SK-N-SH (cell line): Measurements from ENCODE around the gene CHST11.

Experiments
- EP300 ChIP-seq, 2 experiments: IDR thresholded peaks; 2 replicates each; pipeline versions ENCODE4 v1.4.0 to v1.6.1; 2012; ENCODE audit warnings: borderline replicate concordance in 1 of 2, low read depth in 1 of 2, low read length in 1 of 2
- EZH2phosphoT487 ChIP-seq: fragments of 200-600 bp; sonication (generic); IDR thresholded peaks from 2 replicates; pipeline ENCODE4 v1.6.1; 2017; ENCODE audit warnings: low read depth, mixed run types, mild to moderate bottlenecking, antibody characterized with exemption, moderate library complexity, borderline replicate concordance
- FOSL2 ChIP-seq: IDR thresholded peaks from 2 replicates; pipeline ENCODE4 v1.4.0; 2012; ENCODE audit warnings: low read depth, mild to moderate bottlenecking, moderate library complexity, borderline replicate concordance
- JUND ChIP-seq: IDR thresholded peaks from 2 replicates; pipeline ENCODE4 v1.4.0; 2012
- MAX ChIP-seq: IDR thresholded peaks from 2 replicates; pipeline ENCODE4 v1.4.0; 2012; ENCODE audit warnings: low read depth
- MEF2A ChIP-seq: IDR thresholded peaks from 2 replicates; pipeline ENCODE4 v1.4.0; 2012; ENCODE audit warnings: low read depth, borderline replicate concordance
- PBX3 ChIP-seq: IDR thresholded peaks from 2 replicates; pipeline ENCODE4; 2012
- POLR2AphosphoS5 ChIP-seq: IDR thresholded peaks from 2 replicates; pipeline ENCODE4 v1.6.1; 2012; ENCODE audit warnings: low read depth, low read length
- RAD21 ChIP-seq: IDR thresholded peaks from 2 replicates; pipeline ENCODE4 v1.6.1; 2012; ENCODE audit warnings: mild to moderate bottlenecking, low read length
- SMC3 ChIP-seq: IDR thresholded peaks from 2 replicates; pipeline ENCODE4 v1.6.1; 2012; ENCODE audit warnings: low read depth, low read length, improper control_type of control experiment
- TEAD4 ChIP-seq: IDR thresholded peaks from 2 replicates; pipeline ENCODE4 v1.4.0; 2012; ENCODE audit warnings: mild to moderate bottlenecking, borderline replicate concordance; ENCODE audit not compliant: insufficient read depth
- YY1 ChIP-seq: IDR thresholded peaks from 2 replicates; pipeline ENCODE4 v1.4.0; 2012; ENCODE audit warnings: low read depth, mild to moderate bottlenecking
- TF ChIP-seq, protein P1 (sequence below): fragments of 200-600 bp; sonication (generic); IDR thresholded peaks from 2 replicates; pipeline ENCODE4 v1.6.1; 2017; ENCODE audit warnings: antibody characterized with exemption, mild to moderate bottlenecking, moderate library complexity
- TF ChIP-seq, protein P2 (sequence below): fragments of 150-350 bp; IDR thresholded peaks from 2 replicates; pipeline ENCODE4 v1.6.1; 2017; ENCODE audit warnings: antibody characterized with exemption, low read length, low read depth, borderline replicate concordance

GRCh38 chr12:104622928-104623327 is 166.2 kb downstream of the CHST11 start:
- TF ChIP-seq SMC3: no peak
- no peak for TF ChIP-seq PBX3
- TF ChIP-seq, protein P1, sequence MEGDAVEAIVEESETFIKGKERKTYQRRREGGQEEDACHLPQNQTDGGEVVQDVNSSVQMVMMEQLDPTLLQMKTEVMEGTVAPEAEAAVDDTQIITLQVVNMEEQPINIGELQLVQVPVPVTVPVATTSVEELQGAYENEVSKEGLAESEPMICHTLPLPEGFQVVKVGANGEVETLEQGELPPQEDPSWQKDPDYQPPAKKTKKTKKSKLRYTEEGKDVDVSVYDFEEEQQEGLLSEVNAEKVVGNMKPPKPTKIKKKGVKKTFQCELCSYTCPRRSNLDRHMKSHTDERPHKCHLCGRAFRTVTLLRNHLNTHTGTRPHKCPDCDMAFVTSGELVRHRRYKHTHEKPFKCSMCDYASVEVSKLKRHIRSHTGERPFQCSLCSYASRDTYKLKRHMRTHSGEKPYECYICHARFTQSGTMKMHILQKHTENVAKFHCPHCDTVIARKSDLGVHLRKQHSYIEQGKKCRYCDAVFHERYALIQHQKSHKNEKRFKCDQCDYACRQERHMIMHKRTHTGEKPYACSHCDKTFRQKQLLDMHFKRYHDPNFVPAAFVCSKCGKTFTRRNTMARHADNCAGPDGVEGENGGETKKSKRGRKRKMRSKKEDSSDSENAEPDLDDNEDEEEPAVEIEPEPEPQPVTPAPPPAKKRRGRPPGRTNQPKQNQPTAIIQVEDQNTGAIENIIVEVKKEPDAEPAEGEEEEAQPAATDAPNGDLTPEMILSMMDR: no peak
- TF ChIP-seq, protein P2, sequence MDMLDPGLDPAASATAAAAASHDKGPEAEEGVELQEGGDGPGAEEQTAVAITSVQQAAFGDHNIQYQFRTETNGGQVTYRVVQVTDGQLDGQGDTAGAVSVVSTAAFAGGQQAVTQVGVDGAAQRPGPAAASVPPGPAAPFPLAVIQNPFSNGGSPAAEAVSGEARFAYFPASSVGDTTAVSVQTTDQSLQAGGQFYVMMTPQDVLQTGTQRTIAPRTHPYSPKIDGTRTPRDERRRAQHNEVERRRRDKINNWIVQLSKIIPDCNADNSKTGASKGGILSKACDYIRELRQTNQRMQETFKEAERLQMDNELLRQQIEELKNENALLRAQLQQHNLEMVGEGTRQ: no peak
- TF ChIP-seq YY1: no peak
- no peak for TF ChIP-seq EZH2phosphoT487
- no peak for TF ChIP-seq FOSL2
- TF ChIP-seq EP300 (IDR thresholded peaks at IDR 0.05; ENCODE audit: borderline replicate concordance in 1 of 2, low read depth in 1 of 2, low read length in 1 of 2): no peak
- TF ChIP-seq RAD21: no peak
- no peak for TF ChIP-seq JUND
- TF ChIP-seq MAX: no peak
- no peak for TF ChIP-seq MEF2A
- no peak for TF ChIP-seq POLR2AphosphoS5
- no peak for TF ChIP-seq TEAD4
